K562 (cell line): Measurements from ENCODE around the gene LRRC26. TPM values are rescaled to one million over a fixed set of nuclear protein-coding genes. Genes with fewer than 3 reads are reported as not detected.

Experiments used
- ARID4B ChIP-seq: sonication (generic); formaldehyde crosslinking; IDR thresholded peaks from 2 replicates; pipeline ENCODE4 v1.8.0; 2022; ENCODE audit warnings: mild to moderate bottlenecking, missing genetic modification reagents
- DLX4 ChIP-seq: fragments of 250-450 bp; sonication (Bioruptor Pico); IDR thresholded peaks from 2 replicates; pipeline ENCODE4 v1.6.1; 2021; ENCODE audit warnings: mild to moderate bottlenecking
- E2F3 ChIP-seq: fragments of 250-450 bp; sonication (Bioruptor Pico); IDR thresholded peaks from 2 replicates; pipeline ENCODE4 v1.4.0; 2020; ENCODE audit warnings: mild to moderate bottlenecking
- EHMT2 ChIP-seq: fragments of 450-650 bp; IDR thresholded peaks from 2 replicates; pipeline ENCODE4 v1.6.1; 2018; ENCODE audit warnings: antibody characterized with exemption
- NONO ChIP-seq, 2 experiments: fragments of 200-400 bp in 1 of 2; fragments of 450-650 bp in 1 of 2; formaldehyde crosslinking in 1 of 2; IDR thresholded peaks; 2 replicates each; pipeline ENCODE4 v1.6.1; 2017; ENCODE audit warnings: low read depth in 2 of 2, mild to moderate bottlenecking in 2 of 2, moderate library complexity in 2 of 2, low read length in 1 of 2
- POLR2AphosphoS2 ChIP-seq: IDR thresholded peaks from 2 replicates; pipeline ENCODE4 v1.6.1; 2012; ENCODE audit warnings: low read length, improper control_type of control experiment
- RAD51 ChIP-seq: fragments of 450-650 bp; IDR thresholded peaks from 2 replicates; pipeline ENCODE4 v1.7.1; 2016; ENCODE audit warnings: low read depth, mild to moderate bottlenecking, borderline replicate concordance
- RNF2 ChIP-seq: sonication (generic); IDR thresholded peaks from 2 replicates; pipeline ENCODE4 v1.6.1; 2016
- SNAPC5 ChIP-seq: fragments of 250-450 bp; sonication (Bioruptor Pico); IDR thresholded peaks from 2 replicates; pipeline ENCODE4 v1.8.0; 2021; ENCODE audit warnings: moderate library complexity, mild to moderate bottlenecking, inconsistent platforms
- SREBF2 ChIP-seq: sonication (generic); formaldehyde crosslinking; IDR thresholded peaks from 2 replicates; pipeline ENCODE4 v1.4.0; 2020; ENCODE audit warnings: mild to moderate bottlenecking, missing genetic modification reagents
- STAT5A ChIP-seq: IDR thresholded peaks from 2 replicates; pipeline ENCODE4 v1.6.1; 2012; ENCODE audit warnings: low read length, inconsistent platforms, borderline replicate concordance
- THRA ChIP-seq: fragments of 450-650 bp; IDR thresholded peaks from 2 replicates; pipeline ENCODE4 v1.6.1; 2017; ENCODE audit warnings: mild to moderate bottlenecking, moderate library complexity
- ZBTB33 ChIP-seq: sonication (generic); formaldehyde crosslinking; IDR thresholded peaks from 2 replicates; pipeline ENCODE4 v1.8.1; 2023; ENCODE audit warnings: mild to moderate bottlenecking, missing genetic modification reagents
- ZFP91 ChIP-seq: sonication (generic); formaldehyde crosslinking; IDR thresholded peaks from 2 replicates; pipeline ENCODE4 v1.8.0; 2022; ENCODE audit warnings: mild to moderate bottlenecking, missing genetic modification reagents
- ZNF212 ChIP-seq: fragments of 450-650 bp; formaldehyde crosslinking; IDR thresholded peaks from 2 replicates; pipeline ENCODE4 v1.4.0; 2020; ENCODE audit warnings: mild to moderate bottlenecking
- ZNF232 ChIP-seq: sonication (generic); formaldehyde crosslinking; IDR thresholded peaks from 2 replicates; pipeline ENCODE4 v1.8.0; 2022; ENCODE audit warnings: mild to moderate bottlenecking, missing genetic modification reagents
- ZNF507 ChIP-seq: conservative IDR thresholded peaks from 2 replicates; pipeline ENCODE4 v1.6.1; 2017; ENCODE audit warnings: missing genetic modification characterization, missing compliant biosample characterization
- polyA plus RNA-seq, 8 experiments: library from polyadenylated mRNA; depleted of rRNA in 4 of 8; stranded (reverse) in 5 of 8; unstranded in 3 of 8; fragments of >200 nt; fragmentation: Nextera tagmentation in 2 of 8; fragmentation: Illumina TruSeq in 1 of 8; extraction: Ambion mirVana in 2 of 8; extraction: Trizol in 1 of 8; gene quantifications; 2 replicates each; pipeline versions ENCODE4 v1.2.1 to v1.2.3, GENCODE V29; 2011 to 2014; ENCODE audit warnings: inconsistent platforms in 1 of 8, missing spikeins in 1 of 8
- total RNA-seq, 7 experiments: library from RNA; depleted of rRNA in 6 of 7; stranded (reverse); fragments of >200 nt in 6 of 7; fragmentation: Illumina TruSeq in 2 of 7; extraction: Trizol in 2 of 7; gene quantifications; 2 replicates each; pipeline versions ENCODE4 v1.2.1 to v1.2.3, GENCODE V29; 2011 to 2021; ENCODE audit warnings: low replicate concordance in 1 of 7

The LRRC26 gene
- total and polyA plus RNA-seq, 9 of the 15 experiments (the other 6 are each of a cell fraction or from before 2014, with no cell fraction given) = not detected

- TF ChIP-seq ARID4B = peak; percentile 89
- TF ChIP-seq ZNF507 (tag) = no peak
- no peak for TF ChIP-seq DLX4 (CRISPR knock-in tag)
- TF ChIP-seq ZBTB33 (CRISPR knock-in tag) = no peak
- TF ChIP-seq EHMT2 = no peak
- TF ChIP-seq NONO (IDR thresholded peaks at IDR 0.05; ENCODE audit: low read depth in 2 of 2, low read length in 1 of 2) = peak; percentile 28 to 73; a peak in 2 of 4 replicates
- 0 out of 2 replicates have a peak, but pooled peaks have one; percentile 22 for TF ChIP-seq RNF2
- TF ChIP-seq ZFP91 (CRISPR knock-in tag) = no peak
- no peak for TF ChIP-seq POLR2AphosphoS2
- no peak for TF ChIP-seq THRA
- peak; percentile 75; the same call in 1 of the 2 replicates for TF ChIP-seq ZNF232 (CRISPR knock-in tag)
- no peak for TF ChIP-seq STAT5A
- no peak for TF ChIP-seq SNAPC5 (CRISPR knock-in tag)
- TF ChIP-seq E2F3 (CRISPR knock-in tag) = peak; percentile 86
- no peak for TF ChIP-seq SREBF2
- no peak for TF ChIP-seq ZNF212 (CRISPR knock-in tag)
- no peak for TF ChIP-seq RAD51
These were observed 35.5 kb upstream of the LRRC26 start, which contains the start of the genes NDOR1 and TMEM203 (continued) for GRCh38 chr9:137205126-137206069.
